Activated T-helper 1 cell treated with Interleukin-2 at 50 U/mL for 16 hours (primary cell): Measurements from ENCODE around the gene SSNA1.
"Not testable (repeated sequence)": the region's sequence is repeated elsewhere in the genome, so short reads cannot be mapped to it uniquely, and the experiment has no call there.

Source experiments
- DNase-seq: peaks from one replicate; pipeline ENCODE4 v3.0.0-alpha.2; 2020; ENCODE audit warnings: low read depth

The SSNA1 gene

GRCh38 chr9:137233143-137233980, 44.9 kb downstream of the SSNA1 start:
- DNase-seq: no peak

- DNase-seq: no peak
Measured at GRCh38 chr9:137234055-137234697, 45.7 kb downstream of the SSNA1 start.

GRCh38 chr9:137234758-137235423, 46.4 kb downstream of the SSNA1 start:
- no peak for DNase-seq

GRCh38 chr9:137235424-137236237, 47.2 kb downstream of the SSNA1 start:
- DNase-seq: no peak

- peak; percentile 82 for DNase-seq
Measured at GRCh38 chr9:137236238-137236935, 47.9 kb downstream of the SSNA1 start.

GRCh38 chr9:137236936-137237421, 48.5 kb downstream of the SSNA1 start:
- no peak for DNase-seq

GRCh38 chr9:137237759-137238726, 49.6 kb downstream of the SSNA1 start:
- no peak for DNase-seq

- not testable (repeated sequence) for DNase-seq
Measured at GRCh38 chr9:137239541-137240200, 51.2 kb downstream of the SSNA1 start.
